Measurements from ENCODE around the gene MT1B.
A peak's percentile ranks its signal among the peaks of the same experiment; 100 is the strongest.

MT1B gene

GRCh38 chr16:56651586-56651985 is at the start of gene MT1B:
TSS of gene MT1B (plus strand) at chr16:56651886. CDS start at chr16:56651954, 68 bp downstream.
- no peak for DNase-seq (ENCODE audit: low read depth)

DNA sequence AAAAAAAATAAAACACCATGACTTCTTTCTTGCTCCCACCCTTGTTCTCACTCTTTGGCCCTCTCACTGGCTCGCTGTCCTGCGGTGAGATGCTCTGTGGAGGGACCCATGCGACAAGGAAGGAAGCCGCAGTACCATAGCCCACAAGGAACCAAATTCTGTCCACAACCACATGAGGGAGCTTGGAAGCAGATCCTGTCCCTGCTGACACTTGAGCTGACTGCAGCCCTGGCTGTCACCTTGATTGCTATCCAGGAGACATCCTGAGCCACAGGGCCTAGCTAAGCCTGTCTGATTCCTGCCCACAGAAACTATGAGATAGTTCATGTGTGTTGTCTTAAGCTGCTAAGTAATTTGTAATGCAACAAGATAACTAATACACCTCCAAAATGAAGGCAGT is 48.1 kb upstream of the MT1B start:
- no peak for DNase-seq (ENCODE audit: low read depth)

DNA sequence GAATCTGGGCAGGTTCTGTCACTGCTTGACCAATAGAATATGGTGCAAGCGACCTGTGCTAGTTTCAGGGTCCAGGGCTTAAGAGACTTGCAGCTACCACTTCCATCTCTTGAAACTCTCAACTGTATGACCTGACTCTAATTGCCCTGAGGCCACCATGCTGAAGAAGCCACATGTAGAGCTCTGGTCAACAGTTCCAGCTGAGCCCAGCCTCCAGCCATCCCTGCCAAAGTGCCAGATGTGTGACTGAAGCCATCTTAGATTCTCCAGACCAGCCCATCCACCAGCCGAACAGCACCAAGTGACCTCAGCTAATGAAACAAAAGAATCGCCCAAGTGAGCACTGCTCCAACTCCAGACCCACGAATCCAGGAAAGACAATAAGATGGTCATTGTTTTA is 46.7 kb upstream of the MT1B start:
- DNase-seq (ENCODE audit: low read depth), result no peak

GRCh38 chr16:56605475-56605874 is 46.2 kb upstream of the MT1B start:
- DNase-seq (ENCODE audit: low read depth), result no peak

DNA sequence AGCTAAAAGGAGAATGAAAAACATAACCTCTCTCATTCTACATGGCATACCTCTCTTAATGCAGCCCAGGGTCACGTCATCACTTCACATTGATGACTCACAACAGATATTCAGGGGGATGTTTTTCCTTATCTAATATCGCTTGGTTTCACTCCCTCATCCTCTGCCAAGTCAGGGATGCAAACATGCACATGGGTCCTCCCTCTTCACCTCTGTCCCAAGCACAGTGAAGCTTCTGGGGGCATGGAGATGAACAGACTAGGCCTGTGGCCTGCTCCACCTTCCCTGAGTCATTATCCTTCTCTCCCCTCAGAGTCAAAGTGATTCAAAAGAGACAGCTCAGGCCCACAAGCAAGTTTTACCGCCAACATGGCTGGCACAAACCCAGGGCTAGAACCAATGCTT is 45.6 kb upstream of the MT1B start:
- no peak for DNase-seq (ENCODE audit: low read depth)

DNA sequence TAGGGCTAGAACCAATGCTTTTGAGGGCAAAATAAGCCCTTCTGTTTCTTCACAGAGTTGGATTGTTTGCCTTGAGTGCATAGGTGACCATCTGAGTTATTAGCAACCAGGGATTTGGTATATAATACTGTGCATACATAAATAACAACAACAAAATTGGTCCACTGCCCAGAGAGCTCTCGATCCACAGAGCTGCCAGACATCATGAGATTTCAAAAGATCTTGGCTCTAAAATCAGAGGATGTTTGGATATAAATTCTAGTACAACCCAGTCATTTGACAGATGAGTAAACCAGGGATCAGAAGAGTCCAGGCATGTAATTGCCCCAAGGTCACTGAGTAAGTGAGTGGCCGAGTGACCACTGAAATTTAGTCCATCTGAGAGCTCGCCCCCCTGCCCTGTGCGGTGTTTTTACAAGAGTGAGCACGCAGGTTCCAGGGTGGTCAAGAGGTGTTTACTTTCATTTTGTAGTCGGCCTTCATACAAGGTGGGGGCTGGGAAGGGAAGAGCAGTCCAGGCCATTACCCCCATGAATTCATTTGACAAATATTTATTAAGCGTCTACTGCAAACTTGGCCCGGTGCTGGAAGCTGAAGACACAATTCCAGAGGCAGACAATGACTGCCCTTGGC is 45.1 kb upstream of the MT1B start:
- no peak for DNase-seq (ENCODE audit: low read depth)

- no peak for DNase-seq (ENCODE audit: low read depth)
These were observed 44.5 kb upstream of the MT1B start for GRCh38 chr16:56607109-56607618.

DNA sequence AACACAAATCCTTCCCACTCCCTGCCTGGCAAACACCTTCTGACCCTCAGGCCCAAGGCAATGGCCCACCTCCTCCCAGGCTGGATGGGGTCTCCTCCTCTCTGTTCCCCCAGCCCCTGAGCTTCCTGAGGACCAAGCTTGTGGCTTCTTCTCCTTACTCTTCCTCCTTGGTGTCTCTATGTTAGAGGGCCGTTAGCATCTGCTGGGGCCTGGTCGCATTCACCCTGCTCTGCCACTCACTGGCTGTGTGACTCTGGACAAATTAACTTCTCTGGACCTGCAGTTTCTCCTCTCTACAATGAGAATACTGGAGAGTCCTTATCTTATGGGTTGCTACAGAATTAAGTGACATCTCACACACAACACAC is 44.0 kb upstream of the MT1B start:
- no peak for DNase-seq (ENCODE audit: low read depth)

DNA sequence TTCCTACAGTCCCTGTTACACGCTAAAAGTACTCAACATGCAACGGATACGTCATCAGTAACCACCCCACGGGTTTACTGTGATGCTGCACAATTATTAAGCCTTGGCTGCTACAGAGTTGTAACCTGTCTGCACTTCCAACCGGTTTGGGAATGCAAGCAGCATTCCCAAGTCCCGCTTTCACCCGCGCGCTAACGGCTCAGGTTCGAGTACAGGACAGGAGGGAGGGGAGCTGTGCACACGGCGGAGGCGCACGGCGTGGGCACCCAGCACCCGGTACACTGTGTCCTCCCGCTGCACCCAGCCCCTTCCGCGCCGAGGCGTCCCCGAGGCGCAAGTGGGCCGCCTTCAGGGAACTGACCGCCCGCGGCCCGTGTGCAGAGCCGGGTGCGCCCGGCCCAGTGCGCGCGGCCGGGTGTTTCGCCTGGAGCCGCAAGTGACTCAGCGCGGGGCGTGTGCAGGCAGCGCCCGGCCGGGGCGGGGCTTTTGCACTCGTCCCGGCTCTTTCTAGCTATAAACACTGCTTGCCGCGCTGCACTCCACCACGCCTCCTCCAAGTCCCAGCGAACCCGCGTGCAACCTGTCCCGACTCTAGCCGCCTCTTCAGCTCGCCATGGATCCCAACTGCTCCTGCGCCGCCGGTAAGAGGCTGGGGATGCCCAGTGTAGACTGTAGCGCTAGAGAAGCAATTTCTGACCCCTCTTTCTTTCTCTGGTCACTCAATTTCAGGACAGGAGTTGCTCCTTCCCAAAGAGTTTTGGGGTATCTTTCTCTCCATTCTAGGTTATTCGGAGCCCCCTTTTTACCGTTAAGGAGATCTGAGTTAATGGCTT is 43.4 kb upstream of the MT1B start, which contains the start of gene MT2A:
Gene MT2A (plus strand): TSS at position 542 of the 833 bp plus-strand sequence. CDS start 72 bp downstream, at position 614.
- DNase-seq (ENCODE audit: low read depth), result peak; percentile 68

DNA sequence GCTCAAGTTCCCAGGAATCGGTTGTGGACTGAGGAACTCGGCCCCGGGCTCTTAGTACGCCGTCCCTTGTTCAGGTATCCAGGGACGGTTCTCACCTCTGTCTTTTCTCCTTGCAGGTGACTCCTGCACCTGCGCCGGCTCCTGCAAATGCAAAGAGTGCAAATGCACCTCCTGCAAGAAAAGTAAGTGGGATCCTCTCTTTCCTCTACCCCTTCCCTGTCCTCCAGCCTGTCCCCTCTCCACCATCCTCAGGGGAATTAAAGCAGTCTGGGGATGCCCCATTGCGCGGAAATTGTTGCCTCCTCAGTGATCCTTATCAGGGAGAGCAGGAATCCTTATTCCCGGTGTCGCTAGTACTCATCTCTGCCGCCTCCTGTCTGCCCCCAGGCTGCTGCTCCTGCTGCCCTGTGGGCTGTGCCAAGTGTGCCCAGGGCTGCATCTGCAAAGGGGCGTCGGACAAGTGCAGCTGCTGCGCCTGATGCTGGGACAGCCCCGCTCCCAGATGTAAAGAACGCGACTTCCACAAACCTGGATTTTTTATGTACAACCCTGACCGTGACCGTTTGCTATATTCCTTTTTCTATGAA is 42.7 kb upstream of the MT1B start:
- DNase-seq (ENCODE audit: low read depth), result no peak

DNA sequence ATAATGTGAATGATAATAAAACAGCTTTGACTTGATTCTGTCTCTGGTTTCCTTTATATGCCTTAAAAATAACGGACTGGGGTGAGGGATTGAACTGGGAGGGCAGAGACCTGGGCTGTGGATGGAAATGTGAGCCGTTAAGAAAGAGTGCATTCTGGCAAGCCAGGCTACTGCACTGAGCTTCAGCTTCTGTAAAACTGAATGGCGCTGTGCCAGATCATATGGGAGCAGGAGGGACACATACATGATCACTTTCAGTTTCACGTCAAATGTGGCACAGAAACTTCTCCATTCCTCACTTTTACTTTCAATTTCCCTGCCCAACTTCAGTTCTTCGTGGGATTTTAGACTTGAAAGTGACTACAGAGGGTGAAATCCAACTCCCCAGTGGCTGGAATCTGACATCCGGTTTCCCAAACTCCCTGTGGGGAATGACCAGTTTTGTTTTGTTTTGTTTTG is 42.2 kb upstream of the MT1B start:
- DNase-seq (ENCODE audit: low read depth), result peak; percentile 45

DNA sequence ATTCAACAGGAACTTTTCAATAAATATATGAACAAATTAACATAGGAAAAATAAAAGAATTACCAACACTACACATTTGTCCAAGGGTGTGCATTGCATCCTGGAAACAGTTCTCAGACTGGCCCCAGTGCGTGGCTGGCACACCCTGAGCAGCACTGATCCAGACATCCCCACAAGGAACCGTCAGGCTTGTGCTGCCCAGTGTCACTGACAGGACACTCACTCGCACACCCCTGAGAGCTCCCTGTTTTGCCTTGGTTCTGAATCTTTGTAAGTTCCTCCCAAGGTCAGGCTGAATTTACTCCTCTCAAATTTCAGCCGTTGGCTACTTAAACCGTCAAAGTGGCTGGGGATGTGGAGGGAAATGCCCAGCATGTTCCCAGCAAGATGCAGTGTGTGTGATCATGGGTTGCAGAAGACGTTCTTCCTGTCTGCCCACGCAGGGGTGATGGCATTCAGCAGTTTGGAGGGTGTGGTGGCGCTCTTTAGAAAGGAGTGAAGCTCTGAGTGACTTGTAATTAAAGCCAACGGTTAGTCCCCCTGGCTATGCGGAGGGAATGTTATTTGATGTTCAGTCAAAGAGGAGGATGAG is 41.6 kb upstream of the MT1B start:
- peak; percentile 29 for DNase-seq (ENCODE audit: low read depth)

- DNase-seq (ENCODE audit: low read depth), result no peak
These were observed 41.0 kb upstream of the MT1B start for GRCh38 chr16:56610609-56611111.

- no peak for DNase-seq (ENCODE audit: low read depth)
These were observed 40.3 kb upstream of the MT1B start for GRCh38 chr16:56611281-56611833.

GRCh38 chr16:56613706-56614105 is 38.0 kb upstream of the MT1B start:
- no peak for DNase-seq (ENCODE audit: low read depth)

- DNase-seq (ENCODE audit: low read depth), result no peak
These were observed 37.1 kb upstream of the MT1B start for GRCh38 chr16:56614549-56614991.

- DNase-seq (ENCODE audit: low read depth), result no peak
These were observed 36.3 kb upstream of the MT1B start for GRCh38 chr16:56615353-56615752.

DNA sequence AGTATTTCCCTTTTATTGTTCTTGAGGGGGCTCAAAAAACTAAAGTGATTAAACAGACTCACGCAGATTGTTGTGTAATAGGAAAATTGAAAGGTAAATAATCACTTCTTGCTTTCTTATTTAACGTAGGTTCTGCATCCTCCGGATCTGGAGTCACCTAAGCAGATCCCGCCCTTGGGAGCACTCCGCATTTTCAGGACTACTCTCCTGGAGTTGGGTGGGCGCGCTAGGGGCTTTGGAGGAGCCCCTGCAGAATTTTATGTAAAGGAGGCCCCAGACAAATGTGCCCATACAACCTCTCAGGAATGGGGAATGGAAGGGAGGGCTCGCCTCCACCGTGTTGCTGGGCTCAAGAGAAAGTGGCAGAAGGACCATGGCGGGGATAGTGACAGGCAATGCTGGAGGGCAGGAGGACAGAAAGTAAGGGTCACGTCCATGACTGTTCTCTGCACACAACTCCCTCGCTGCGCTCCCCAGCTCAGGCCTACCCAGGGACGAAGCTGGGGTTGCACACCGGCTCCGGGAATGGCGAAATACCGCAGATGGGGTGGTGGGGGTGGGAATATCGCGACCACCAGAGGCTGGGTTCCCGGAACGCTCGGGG is 35.0 kb upstream of the MT1B start:
- no peak for DNase-seq (ENCODE audit: low read depth)

DNA sequence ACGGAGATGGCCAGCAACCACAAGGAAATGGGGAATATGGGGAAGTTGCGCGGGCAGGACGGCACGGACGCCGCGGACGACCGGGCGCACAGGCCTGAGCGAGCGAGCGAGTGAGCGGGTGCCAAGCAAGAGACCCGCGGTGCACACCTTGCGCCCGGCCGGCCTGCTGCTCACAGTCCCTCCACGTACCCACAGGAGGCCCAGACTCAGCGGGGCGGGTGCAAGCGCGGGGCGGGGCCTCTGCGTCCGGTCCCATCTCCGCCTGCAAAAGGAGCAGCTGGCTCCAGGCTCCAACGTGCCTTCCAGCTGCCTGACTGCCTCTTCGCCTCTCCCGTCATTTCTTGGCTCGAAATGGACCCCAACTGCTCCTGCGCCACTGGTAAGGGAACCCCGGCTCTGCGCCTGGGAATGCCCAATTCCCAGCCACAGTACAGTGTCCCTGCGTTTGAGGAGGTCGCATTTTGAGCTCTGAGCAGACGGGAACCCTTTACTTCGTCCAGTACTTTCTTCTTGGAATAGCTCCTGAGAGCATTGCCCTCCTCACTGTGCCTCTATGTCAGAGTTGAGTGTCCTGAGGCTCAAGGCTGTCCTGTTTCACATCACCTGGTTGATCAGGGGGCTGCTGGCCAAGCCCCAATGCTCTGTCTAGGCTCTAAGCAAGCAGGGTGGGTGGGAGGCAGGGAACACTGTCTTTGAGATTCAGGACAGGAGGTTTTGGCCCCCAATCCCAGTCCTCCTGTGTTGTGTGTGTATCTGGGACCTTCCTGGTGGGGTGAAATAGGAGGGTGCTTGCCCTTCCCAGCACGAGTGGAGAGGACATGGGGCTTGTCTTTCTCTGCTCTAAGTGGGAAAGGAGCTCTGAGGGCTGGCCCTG is 34.2 kb upstream of the MT1B start:
- no peak for DNase-seq (ENCODE audit: low read depth)

- no peak for DNase-seq (ENCODE audit: low read depth)
These were observed 33.5 kb upstream of the MT1B start for GRCh38 chr16:56618138-56618537.

All from stimulated activated CD8-positive, alpha-beta memory T cell treated with anti-CD3 and anti-CD28 coated beads, Interleukin-15, amount 100 ng/mL, for 1 hour (primary cell).